ENCODE results near the gene TMEM267. TPM values are rescaled to one million over a fixed set of nuclear protein-coding genes. Genes with fewer than 3 reads are reported as not detected.

The TMEM267 gene, protein sequence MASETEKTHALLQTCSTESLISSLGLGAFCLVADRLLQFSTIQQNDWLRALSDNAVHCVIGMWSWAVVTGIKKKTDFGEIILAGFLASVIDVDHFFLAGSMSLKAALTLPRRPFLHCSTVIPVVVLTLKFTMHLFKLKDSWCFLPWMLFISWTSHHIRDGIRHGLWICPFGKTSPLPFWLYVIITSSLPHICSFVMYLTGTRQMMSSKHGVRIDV
- total RNA-seq (10 to 100 TPM; 13.0 to 16.5 TPM), polyA plus RNA-seq (10 to 100 TPM in 1 of 2 donors, 1 to 10 TPM in 1; 7.4 to 11.4 TPM)
- long read RNA-seq, donor 1, transcript TMEM267-201 (3 exons, 2,338 nt): major isoform, 6 of 6 reads
- long read RNA-seq, donor 1, partial matches to known transcripts: 0 of 6 reads
- long read RNA-seq, donor 1, other reads (novel, unspliced or antisense): 0 of 6 reads
- long read RNA-seq, donor 2, partial matches to known transcripts: 0 of 1 reads
- long read RNA-seq, donor 2, other reads (novel, unspliced or antisense): 0 of 1 reads
- long read RNA-seq, donor 3, partial matches to known transcripts: 0 of 2 reads
- long read RNA-seq, donor 3, other reads (novel, unspliced or antisense): 0 of 2 reads
- long read RNA-seq, donor 4, partial matches to known transcripts: 0 of 1 reads
- long read RNA-seq, donor 4, other reads (novel, unspliced or antisense): 0 of 1 reads
- long read RNA-seq, donor 5, partial matches to known transcripts: 0 of 5 reads
- long read RNA-seq, donor 5, other reads (novel, unspliced or antisense): 0 of 5 reads

DNA sequence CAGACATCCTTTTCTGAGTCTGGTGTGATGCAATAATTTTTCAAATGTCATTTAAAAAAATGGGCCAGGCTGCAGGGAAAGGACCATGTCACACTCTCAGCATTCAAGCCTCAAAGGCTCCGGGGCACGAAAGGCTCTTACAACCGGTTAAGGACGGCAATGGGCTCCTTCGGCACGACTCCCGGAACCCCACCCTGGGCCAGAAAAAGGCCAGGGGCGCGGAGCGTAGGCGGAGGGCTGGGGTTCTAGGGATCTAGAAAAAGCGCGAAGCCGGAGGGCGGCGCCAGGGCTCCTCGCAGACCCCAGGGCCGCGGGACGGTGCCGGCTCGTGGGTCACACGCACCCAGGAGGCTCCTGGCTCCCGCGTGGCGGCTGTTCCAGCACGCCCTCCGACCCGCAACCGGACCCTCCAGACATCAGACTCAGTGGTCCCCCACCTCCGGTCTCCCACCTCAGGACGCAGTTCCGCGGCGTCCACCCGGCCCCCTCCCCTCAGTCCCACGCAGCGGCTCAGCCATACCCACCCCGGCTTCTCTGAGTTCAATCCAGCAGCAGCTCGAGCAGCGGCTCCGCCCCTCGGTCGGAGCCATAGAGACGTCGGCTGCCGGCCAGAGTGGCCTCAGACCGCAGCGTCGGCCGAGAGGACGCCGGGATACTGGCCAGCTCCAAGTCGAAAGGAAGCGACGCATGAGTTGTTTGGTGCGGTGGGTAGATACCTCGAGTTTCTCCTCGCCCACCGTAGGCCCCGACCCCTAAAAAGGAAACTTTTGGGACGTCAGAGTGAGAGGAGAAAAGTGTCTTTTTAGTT lies at the start of gene TMEM267:
Gene TMEM267 (minus strand): TSS at position 568 of the 808 bp plus-strand sequence. CDS start 29,896 bp downstream, outside the sequence.
- 0 to 1% methylated on average over 61 to 62 of the region's 62 CpGs for WGBS, 2 donors
- peak; percentile 95 to 98 (median 97) for DNase-seq
- TF ChIP-seq, protein P1, sequence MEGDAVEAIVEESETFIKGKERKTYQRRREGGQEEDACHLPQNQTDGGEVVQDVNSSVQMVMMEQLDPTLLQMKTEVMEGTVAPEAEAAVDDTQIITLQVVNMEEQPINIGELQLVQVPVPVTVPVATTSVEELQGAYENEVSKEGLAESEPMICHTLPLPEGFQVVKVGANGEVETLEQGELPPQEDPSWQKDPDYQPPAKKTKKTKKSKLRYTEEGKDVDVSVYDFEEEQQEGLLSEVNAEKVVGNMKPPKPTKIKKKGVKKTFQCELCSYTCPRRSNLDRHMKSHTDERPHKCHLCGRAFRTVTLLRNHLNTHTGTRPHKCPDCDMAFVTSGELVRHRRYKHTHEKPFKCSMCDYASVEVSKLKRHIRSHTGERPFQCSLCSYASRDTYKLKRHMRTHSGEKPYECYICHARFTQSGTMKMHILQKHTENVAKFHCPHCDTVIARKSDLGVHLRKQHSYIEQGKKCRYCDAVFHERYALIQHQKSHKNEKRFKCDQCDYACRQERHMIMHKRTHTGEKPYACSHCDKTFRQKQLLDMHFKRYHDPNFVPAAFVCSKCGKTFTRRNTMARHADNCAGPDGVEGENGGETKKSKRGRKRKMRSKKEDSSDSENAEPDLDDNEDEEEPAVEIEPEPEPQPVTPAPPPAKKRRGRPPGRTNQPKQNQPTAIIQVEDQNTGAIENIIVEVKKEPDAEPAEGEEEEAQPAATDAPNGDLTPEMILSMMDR (IDR thresholded peaks at IDR 0.05; ENCODE audit: control extremely low read depth, extremely low read depth): no peak

DNA sequence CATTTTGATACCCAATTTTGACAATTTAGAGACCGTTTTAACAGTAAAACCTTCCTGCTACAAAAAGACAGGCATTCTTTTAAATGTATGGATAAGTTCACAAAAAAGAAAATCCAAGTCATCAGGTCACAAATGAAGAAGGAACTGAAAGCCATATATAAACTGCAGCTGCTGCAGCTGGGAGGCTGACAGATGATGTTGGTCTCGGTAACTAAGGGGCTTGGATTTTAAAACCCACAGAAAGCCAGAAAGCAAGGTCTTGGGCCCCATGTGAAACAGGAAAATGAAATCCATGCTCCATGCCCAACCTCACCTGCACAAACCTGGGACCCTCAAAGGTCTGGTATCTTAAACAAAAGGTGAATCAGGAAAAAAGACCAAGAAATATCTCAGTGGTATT lies 47.0 kb upstream of the TMEM267 start:
- DNase-seq: no peak
- no peak for ATAC-seq (ENCODE audit: insufficient read depth, low FRiP score)
- TF ChIP-seq, protein P1 (IDR thresholded peaks at IDR 0.05; ENCODE audit: control extremely low read depth, extremely low read depth): no peak
- no peaks in the 10 kb centered on the region for H3K4me1 ChIP-seq (ENCODE audit: control insufficient read depth in 5 of 5, insufficient read depth in 5 of 5, low read length in 5 of 5)
- no peaks in the 10 kb centered on the region for H3K9me3 ChIP-seq (ENCODE audit: control insufficient read depth in 4 of 4, insufficient read depth in 3 of 4, low read length in 3 of 4)
- H3K27ac ChIP-seq (ENCODE audit: low read depth in 1 of 2, low read length in 1 of 2): no peak overlapping the region
- peaks cover 17 to 54% (median 31%) of the 10 kb centered on the region in 4 donors for H3K36me3 ChIP-seq (ENCODE audit: control insufficient read depth in 4 of 4, insufficient read depth in 4 of 4, low read length in 4 of 4)
- H3K9ac ChIP-seq (ENCODE audit: insufficient read depth in 1 of 2, low read length in 2 of 2): no peak overlapping the region
- no peaks in the 10 kb centered on the region for H3K27me3 ChIP-seq (ENCODE audit: control insufficient read depth in 3 of 3, insufficient read depth in 3 of 3, low read length in 2 of 3)
- H3K4me3 ChIP-seq: no peak overlapping the region
- WGBS, 2 donors: 87 to 92% methylated on average over 2 of the region's 2 CpGs

More for the DNA sequence above, at the start of gene TMEM267:
- no peaks in the 10 kb centered on the region for H3K9me3 ChIP-seq (ENCODE audit: control insufficient read depth in 4 of 4, insufficient read depth in 3 of 4, low read length in 3 of 4)
- peak within 1 kb of the TSS; percentile 96 to 97 for H3K9ac ChIP-seq (ENCODE audit: insufficient read depth in 1 of 2, low read length in 2 of 2)
- H3K27ac ChIP-seq (ENCODE audit: low read depth in 1 of 2, low read length in 1 of 2): peak within 1 kb of the TSS; percentile 96 to 100
- H3K4me3 ChIP-seq: peak within 1 kb of the TSS; percentile 90
- peaks cover 0 to 18% (median 4%) of the 10 kb centered on the region in 5 donors for H3K4me1 ChIP-seq (ENCODE audit: control insufficient read depth in 5 of 5, insufficient read depth in 5 of 5, low read length in 5 of 5)
- no peaks in the 10 kb centered on the region for H3K27me3 ChIP-seq (ENCODE audit: control insufficient read depth in 3 of 3, insufficient read depth in 3 of 3, low read length in 2 of 3)
- ATAC-seq (ENCODE audit: insufficient read depth, low FRiP score): peak; percentile 93
- H3K36me3 ChIP-seq (ENCODE audit: control insufficient read depth in 4 of 4, insufficient read depth in 4 of 4, low read length in 4 of 4): no peaks in the 10 kb centered on the region

DNA sequence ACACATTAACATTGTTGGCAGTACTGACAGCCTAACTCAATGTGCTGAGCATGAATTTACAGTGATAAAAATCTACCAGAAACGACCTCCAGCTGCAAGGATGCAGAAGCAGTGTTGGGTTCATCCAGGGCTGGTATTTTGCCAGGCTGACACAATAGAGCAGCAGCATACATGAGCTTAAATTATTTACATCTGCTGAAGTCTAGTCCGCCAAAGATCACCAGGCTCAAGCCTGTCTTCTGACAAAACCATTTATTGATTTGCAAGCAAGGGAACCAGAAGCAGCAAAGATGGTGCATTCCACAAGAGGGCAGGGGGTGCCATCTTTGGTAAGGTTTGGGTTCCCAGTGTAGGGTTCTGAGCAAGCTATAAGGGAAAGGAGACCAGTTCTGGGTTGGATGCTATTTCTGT lies 40.0 kb upstream of the TMEM267 start:
- no peak overlapping the region for H3K27ac ChIP-seq (ENCODE audit: low read depth in 1 of 2, low read length in 1 of 2)
- peaks cover 0 to 6% (median 0%) of the 10 kb centered on the region in 5 donors for H3K4me1 ChIP-seq (ENCODE audit: control insufficient read depth in 5 of 5, insufficient read depth in 5 of 5, low read length in 5 of 5)
- 67 to 78% methylated on average over 2 of the region's 2 CpGs for WGBS, 2 donors
- H3K27me3 ChIP-seq (ENCODE audit: control insufficient read depth in 3 of 3, insufficient read depth in 3 of 3, low read length in 2 of 3): no peaks in the 10 kb centered on the region
- DNase-seq (peak; percentile 18 to 73 (median 57)), ATAC-seq (ENCODE audit: insufficient read depth, low FRiP score) (no peak)
- H3K36me3 ChIP-seq (ENCODE audit: control insufficient read depth in 4 of 4, insufficient read depth in 4 of 4, low read length in 4 of 4): peaks cover 10 to 24% (median 15%) of the 10 kb centered on the region in 4 donors
- TF ChIP-seq, protein P1 (IDR thresholded peaks at IDR 0.05; ENCODE audit: control extremely low read depth, extremely low read depth): no peak
- no peak overlapping the region for H3K9ac ChIP-seq (ENCODE audit: insufficient read depth in 1 of 2, low read length in 2 of 2)
- no peaks in the 10 kb centered on the region for H3K9me3 ChIP-seq (ENCODE audit: control insufficient read depth in 4 of 4, insufficient read depth in 3 of 4, low read length in 3 of 4)
- H3K4me3 ChIP-seq: no peak overlapping the region

Data from lung (tissue), 16 donors.